Muscle of back (tissue), 11 donors: ENCODE data around the gene ZBTB46. TPM values are rescaled to one million over a fixed set of nuclear protein-coding genes. Genes with fewer than 3 reads are reported as not detected.
"Not testable (repeated sequence)": the region's sequence is repeated elsewhere in the genome, so short reads cannot be mapped to it uniquely, and the experiment has no call there.

ENCODE experiments used
- DNase-seq, 3 donors: peaks; one replicate each; pipeline versions ENCODE4 v3.0.0 to v3.0.0-alpha.2; 2013
- polyA plus RNA-seq, 10 donors: library from polyadenylated mRNA; unstranded; fragments of 120-200 nt; gene quantifications; one replicate each; pipeline ENCODE4 v1.2.1, GENCODE V29; 2013; ENCODE audit not compliant: insufficient read length in 10 of 10

The ZBTB46 gene
- polyA plus RNA-seq, 10 donors = 12.8 to 17.3 (median 14.8) TPM

DNA sequence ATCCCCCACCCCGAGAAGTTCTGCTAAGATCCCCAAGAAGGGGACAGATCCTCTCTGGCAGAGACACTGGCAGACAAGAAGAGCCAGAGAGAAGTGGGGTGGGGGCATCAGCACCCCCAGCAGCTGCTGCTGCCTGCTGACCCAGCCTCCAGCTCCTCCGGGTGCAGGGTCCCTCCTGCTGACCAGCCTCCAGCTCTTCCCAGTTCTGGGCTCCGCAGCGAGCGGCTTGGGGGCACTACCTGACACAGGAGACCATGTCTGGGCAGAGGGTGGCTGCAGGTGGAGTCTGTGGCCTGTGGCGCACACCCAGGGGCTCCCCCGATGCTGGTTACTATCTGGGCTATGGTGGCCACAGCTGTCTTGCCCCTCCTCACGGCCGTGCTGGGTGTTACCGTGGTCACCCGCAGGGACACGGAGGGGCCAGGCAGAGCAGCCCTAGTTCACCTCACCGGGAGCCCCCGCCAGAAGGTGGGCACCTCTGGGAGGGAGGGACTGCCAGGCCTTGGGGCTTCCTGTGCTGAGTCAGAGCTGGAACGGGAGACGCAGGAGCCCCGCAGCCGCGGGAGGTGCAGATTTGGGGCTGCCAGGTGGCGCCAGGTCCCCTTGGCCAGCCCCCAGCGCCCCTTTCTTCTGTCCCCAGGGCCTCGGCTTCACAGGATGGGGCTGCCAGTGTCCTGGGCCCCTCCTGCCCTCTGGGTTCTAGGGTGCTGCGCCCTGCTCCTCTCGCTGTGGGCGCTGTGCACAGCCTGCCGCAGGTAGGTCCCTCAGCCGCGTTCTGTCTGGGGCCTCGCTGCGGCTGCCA lies 94.0 kb downstream of the ZBTB46 start:
- DNase-seq = peak in 1 of 3 donors; percentile 24

GRCh38 chr20:63735859-63736718 lies 95.0 kb downstream of the ZBTB46 start, which contains the start of gene LIME1:
LIME1 (plus strand) TSS chr20:63736664; CDS start chr20:63737550, 886 bp downstream.
- peak in 1 of 3 donors; percentile 41 for DNase-seq

DNA sequence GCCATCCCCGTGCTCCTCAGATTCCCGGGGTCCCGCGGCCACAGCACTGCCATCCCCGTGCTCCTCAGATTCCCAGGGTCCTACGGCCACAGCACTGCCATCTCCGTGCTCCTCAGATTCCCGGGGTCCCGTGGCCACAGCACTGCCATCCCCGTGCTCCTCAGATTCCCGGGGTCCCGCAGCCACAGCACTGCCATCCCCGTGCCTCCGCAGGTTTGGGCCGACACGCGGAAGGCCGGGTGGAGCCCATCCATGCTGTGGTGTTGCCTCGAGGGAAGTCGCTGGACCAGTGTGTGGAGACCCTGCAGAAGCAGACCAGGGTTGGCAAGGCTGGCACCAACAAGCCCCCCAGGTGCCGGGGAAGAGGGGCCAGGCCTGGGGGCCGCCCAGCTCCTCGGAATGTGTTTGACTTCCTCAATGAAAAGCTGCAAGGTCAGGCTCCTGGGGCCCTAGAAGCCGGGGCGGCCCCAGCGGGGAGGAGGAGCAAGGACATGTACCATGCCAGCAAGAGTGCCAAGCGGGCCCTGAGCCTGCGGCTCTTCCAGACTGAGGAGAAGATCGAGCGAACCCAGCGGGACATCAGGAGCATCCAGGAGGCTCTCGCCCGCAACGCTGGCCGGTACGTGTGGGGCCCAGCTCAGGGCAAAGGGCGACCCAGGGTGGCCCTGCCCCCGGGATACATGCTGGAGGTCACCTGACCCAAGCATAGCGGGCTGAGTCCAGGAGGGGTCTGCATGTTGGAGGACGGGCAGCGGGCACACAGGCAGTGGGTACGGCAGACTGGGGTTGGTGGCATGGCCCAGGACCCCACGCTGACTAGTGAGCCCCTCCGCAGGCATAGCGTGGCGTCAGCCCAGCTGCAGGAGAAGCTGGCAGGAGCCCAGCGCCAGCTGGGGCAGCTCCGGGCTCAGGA lies 95.9 kb downstream of the ZBTB46 start:
- DNase-seq = peak in 1 of 3 donors; percentile 44

GRCh38 chr20:63734111-63734945 lies 96.7 kb downstream of the ZBTB46 start:
- DNase-seq = no peak

DNA sequence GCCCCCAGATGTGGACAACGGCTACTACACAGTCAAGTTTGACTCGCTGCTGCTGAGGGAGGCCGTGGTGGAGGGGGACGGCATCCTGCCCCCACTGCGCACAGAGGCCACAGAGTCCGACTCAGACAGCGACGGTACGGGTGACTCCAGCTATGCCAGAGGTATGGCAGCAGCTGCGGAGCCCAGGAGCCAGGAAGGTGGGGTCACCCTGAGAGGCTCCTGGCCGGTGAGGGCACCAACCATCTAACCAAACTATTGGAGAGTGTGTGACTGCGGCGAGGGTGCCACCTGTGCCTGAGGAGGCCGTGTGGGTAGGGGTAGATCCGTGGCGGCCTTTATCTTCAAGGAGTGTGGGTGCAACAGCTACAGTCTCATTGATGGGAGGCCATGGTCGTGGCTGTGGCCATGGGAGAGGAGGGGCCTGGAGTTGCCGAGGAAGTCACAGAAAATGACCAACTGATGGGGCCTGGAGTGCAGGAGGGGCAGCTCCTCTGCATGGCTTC lies 97.4 kb downstream of the ZBTB46 start:
- DNase-seq = no peak

DNA sequence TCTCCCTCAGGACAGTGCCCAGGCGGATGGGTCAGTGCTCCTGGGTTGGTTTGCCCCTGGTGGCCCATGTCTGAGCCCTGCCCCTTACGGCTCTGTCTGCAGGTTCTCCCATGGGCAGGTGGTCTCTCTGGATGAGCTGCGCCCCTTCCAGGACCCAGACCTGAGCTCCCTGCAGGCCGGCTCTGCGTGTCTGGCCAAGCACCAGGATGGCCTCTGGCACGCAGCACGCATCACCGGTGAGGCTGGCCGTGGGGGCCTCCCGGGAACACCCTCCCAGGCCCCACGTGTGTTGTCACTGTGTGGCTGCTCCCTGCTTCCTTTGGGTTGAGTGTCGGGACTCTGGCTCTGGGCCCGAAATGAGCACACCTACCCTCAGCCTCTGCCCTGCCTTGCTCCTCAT lies 97.9 kb downstream of the ZBTB46 start:
- DNase-seq = no peak

DNA sequence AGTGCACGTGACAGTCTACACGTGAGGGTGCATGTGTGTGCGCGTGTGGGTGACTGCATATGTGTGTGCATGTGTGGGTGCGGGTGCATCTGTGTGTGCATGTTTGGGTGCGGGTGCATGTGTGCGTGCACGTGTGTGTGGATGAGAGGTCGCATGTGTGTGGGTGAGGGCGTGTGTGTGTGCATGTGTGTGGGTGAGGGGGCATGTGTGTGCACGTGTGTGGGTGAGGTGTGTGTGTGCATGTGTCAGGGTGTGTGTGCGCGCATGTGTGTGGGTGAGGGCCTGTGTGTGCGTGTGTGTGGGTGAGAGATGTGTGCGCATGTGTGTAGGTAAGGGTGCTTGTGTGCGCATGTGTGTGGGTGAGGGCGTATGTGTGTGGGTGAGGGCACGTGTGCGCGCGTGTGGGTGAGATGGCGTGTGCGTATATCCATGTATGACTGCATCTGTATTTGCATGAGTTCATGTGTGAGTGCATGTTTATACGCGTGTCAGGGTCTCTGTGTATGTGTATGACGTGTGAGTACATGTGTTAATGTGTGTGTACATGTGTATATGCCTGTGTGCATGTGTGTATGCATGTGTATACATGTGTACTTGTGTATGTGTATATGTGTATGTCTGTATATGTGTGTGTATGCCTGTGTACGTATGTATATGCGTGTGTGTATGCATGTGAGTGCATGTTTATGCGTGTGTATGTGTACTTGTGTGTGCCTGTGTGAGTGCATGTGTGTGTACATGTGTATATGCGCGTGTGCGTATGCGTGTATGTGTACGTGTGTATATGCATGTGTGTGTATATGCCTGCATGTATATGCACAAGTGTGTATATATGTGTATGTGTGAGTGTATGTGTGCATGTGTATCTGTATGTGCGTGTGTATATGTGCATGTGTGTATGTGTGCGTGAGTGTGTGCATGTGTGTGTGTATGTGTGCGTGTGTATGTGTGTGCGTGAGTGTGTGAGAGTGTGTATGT lies 98.7 kb downstream of the ZBTB46 start:
- no peak for DNase-seq

DNA sequence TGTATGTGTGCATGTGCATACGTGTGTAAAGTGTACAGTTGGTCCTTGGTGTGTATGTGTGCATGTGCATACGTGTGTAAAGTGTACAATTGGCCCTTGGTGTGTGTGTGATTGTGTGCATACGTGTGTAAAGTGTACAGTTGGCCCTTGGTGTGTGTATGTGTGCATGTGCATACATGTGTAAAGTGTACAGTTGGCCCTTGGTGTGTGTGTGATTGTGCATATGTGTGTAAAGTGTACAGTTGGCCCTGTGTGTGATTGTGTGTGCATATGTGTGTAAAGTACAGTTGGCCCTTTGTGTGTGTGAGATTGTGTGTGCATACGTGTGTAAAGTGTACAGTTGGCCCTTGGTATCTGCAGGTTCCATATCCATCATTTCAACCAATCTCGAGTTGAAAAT lies 99.7 kb downstream of the ZBTB46 start:
- DNase-seq = no peak

- not testable (repeated sequence) for DNase-seq
These were observed 100.8 kb downstream of the ZBTB46 start for GRCh38 chr20:63730189-63730733.

- DNase-seq = not testable (repeated sequence)
These were observed 108.0 kb downstream of the ZBTB46 start for GRCh38 chr20:63722967-63723622.

- peak in 1 of 3 donors; percentile 6 for DNase-seq
These were observed 112.1 kb downstream of the ZBTB46 start for GRCh38 chr20:63718996-63719395.

- DNase-seq = no peak
These were observed 116.2 kb downstream of the ZBTB46 start for GRCh38 chr20:63714858-63715257.

DNA sequence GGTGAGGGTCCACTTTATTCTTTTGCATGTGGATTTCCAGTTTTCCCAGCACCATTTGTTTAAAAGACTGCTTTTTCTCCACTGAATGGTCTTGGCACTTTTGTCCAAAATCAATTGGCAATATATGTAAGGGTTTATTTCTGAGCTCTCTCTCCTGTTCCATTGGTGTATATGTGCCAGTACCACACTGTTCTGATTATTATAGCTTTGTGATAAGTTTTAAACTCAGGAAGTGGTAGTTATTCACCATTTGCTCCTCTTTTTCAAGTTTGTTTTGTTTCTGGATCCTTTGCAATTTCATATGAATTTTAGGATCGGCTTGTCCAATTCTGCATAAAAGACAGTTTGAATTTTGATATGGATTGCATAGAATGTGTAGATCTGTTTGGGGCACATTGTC lies 118.9 kb downstream of the ZBTB46 start:
- DNase-seq = no peak

GRCh38 chr20:63711085-63711645 lies 119.9 kb downstream of the ZBTB46 start:
- no peak for DNase-seq

GRCh38 chr20:63709149-63709527 lies 121.9 kb downstream of the ZBTB46 start:
- no peak for DNase-seq

DNA sequence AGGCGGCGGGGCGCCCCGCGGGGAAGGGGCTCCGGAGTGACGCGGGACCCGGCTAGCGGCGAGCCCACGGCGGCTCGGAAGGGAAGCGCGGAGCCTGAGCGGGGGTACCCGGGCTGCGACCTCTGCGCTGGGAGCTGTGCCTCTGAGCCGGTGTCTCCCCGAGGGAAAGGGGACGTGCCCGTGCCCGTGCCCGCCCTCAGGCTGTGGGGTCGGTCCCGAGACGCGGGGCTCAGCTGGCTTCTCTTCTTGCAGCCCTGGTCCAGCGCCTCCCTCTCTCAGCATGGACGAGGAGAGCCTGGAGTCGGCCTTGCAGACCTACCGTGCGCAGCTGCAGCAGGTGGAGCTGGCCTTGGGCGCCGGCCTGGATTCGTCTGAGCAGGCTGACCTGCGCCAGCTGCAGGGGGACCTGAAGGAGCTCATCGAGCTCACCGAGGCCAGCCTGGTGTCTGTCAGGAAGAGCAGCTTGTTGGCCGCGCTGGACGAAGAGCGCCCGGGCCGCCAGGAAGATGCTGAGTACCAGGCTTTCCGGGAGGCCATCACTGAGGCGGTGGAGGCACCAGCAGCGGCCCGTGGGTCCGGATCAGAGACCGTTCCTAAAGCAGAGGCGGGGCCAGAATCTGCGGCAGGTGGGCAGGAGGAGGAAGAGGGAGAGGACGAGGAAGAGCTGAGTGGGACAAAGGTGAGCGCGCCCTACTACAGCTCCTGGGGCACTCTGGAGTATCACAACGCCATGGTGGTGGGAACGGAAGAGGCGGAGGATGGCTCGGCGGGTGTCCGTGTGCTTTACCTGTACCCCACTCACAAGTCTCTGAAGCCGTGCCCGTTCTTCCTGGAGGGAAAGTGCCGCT lies 122.5 kb downstream of the ZBTB46 start:
- DNase-seq = peak in 1 of 3 donors; percentile 34
